Activated CD4-positive, alpha-beta T cell treated with anti-CD3 and anti-CD28 coated beads, Interleukin-2, amount 50 U/mL, for 24 hours (primary cell): ENCODE results near the gene DUSP15.
A peak's percentile ranks its signal among the peaks of the same experiment; 100 is the strongest.

Source experiments
- DNase-seq, 2 donors: peaks; one replicate each; pipeline ENCODE4 v3.0.0-alpha.2; 2020; ENCODE audit warnings: low read depth in 1 of 2, low spot score in 1 of 2

The DUSP15 gene

GRCh38 chr20:31894980-31895675, 24.8 kb upstream of the DUSP15 start:
- no peak for DNase-seq

GRCh38 chr20:31890646-31891045, 20.3 kb upstream of the DUSP15 start:
- DNase-seq = no peak

- no peak for DNase-seq
These were observed 13.5 kb upstream of the DUSP15 start for GRCh38 chr20:31883829-31884228.

- DNase-seq = no peak
These were observed 11.6 kb upstream of the DUSP15 start for GRCh38 chr20:31881945-31882344.

- peak; percentile 58 to 79 for DNase-seq
These were observed 9.0 kb upstream of the DUSP15 start for GRCh38 chr20:31879143-31879987.

GRCh38 chr20:31877684-31878083, 7.4 kb upstream of the DUSP15 start:
- no peak for DNase-seq

- no peak for DNase-seq
These were observed 5.3 kb upstream of the DUSP15 start for GRCh38 chr20:31875671-31876070.

- no peak for DNase-seq
These were observed 2.1 kb upstream of the DUSP15 start for GRCh38 chr20:31872406-31872805.

- no peak for DNase-seq
These were observed 1.3 kb upstream of the DUSP15 start for GRCh38 chr20:31871618-31871954.

- DNase-seq = no peak
These were observed 645 bp upstream of the DUSP15 start for GRCh38 chr20:31870726-31871617.

- DNase-seq = no peak
These were observed 720 bp downstream of the DUSP15 start for GRCh38 chr20:31869673-31869941.

GRCh38 chr20:31868853-31869672, 1.3 kb downstream of the DUSP15 start:
- DNase-seq = no peak

GRCh38 chr20:31866221-31866620, 4.1 kb downstream of the DUSP15 start:
- DNase-seq = no peak

- DNase-seq = no peak
These were observed 5.6 kb downstream of the DUSP15 start for GRCh38 chr20:31864521-31865400.

- no peak for DNase-seq
These were observed 6.8 kb downstream of the DUSP15 start for GRCh38 chr20:31863296-31864085.

GRCh38 chr20:31862506-31862905, 7.8 kb downstream of the DUSP15 start:
- no peak for DNase-seq

- no peak for DNase-seq
These were observed 8.2 kb downstream of the DUSP15 start for GRCh38 chr20:31862157-31862470.

- DNase-seq = peak; percentile 35 to 45
These were observed 8.8 kb downstream of the DUSP15 start for GRCh38 chr20:31861385-31862156.

GRCh38 chr20:31861135-31861384, 9.3 kb downstream of the DUSP15 start:
- DNase-seq = no peak
